Measurements from ENCODE around the gene IQGAP2.
A peak's percentile ranks its signal among the peaks of the same experiment; 100 is the strongest.

IQGAP2 gene

DNA sequence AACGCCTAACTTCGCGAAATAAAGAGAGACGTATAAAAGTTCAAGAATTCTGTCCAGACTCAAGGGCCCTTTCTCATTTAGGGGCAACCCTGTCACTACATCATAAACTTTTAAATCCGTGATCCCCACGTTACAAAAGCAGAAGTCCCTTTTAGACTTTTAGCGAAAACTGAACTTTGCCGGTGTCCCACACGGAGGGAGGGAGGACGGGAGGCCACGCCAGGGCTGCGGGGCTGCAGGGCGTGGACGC, 312.3 kb downstream of the IQGAP2 start:
- TF ChIP-seq, protein P1, sequence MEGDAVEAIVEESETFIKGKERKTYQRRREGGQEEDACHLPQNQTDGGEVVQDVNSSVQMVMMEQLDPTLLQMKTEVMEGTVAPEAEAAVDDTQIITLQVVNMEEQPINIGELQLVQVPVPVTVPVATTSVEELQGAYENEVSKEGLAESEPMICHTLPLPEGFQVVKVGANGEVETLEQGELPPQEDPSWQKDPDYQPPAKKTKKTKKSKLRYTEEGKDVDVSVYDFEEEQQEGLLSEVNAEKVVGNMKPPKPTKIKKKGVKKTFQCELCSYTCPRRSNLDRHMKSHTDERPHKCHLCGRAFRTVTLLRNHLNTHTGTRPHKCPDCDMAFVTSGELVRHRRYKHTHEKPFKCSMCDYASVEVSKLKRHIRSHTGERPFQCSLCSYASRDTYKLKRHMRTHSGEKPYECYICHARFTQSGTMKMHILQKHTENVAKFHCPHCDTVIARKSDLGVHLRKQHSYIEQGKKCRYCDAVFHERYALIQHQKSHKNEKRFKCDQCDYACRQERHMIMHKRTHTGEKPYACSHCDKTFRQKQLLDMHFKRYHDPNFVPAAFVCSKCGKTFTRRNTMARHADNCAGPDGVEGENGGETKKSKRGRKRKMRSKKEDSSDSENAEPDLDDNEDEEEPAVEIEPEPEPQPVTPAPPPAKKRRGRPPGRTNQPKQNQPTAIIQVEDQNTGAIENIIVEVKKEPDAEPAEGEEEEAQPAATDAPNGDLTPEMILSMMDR (IDR thresholded peaks at IDR 0.05; ENCODE audit: low read depth, low read length, missing control alignments) = no peak
- in situ Hi-C loops (cut with HindIII; ENCODE audit: low sequenced_read_pairs) = no loop called here
- no peak for DNase-seq (ENCODE audit: low read depth)
- H3K4me3 ChIP-seq (ENCODE audit: low read depth, low read length) = peak overlapping the region; percentile 97

DNA sequence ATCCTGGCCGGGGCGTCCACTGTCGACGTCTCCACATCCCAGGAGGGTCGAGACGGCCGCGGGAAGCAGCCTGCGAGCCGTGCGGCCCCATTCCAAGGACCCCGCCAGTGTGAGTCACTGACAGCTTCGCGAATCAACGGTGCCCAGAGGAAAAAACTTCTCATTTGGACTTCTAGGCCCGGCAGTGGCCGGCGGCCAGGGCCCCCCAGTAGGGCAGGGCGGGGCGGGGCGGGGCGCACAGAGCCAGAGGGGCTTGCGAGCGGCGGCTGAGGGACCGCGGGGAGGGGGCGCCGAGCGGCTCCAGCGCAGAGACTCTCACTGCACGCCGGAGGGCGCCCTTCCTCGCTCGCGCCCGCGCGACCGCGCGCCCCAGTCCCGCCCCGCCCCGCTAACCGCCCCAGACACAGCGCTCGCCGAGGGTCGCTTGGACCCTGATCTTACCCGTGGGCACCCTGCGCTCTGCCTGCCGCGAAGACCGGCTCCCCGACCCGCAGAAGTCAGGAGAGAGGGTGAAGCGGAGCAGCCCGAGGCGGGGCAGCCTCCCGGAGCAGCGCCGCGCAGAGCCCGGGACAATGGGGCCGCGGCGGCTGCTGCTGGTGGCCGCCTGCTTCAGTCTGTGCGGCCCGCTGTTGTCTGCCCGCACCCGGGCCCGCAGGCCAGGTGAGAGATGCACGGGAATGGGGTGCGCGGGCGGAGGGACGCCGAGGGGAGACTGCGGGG, 312.8 kb downstream of the IQGAP2 start, which contains the start of gene F2R:
Gene F2R (plus strand): TSS at position 391 of the 720 bp plus-strand sequence. CDS start 182 bp downstream, at position 573.
- in situ Hi-C loops (cut with HindIII; ENCODE audit: low sequenced_read_pairs) = no loop called here
- DNase-seq (ENCODE audit: low read depth) = peak; percentile 64
- TF ChIP-seq, protein P1 (IDR thresholded peaks at IDR 0.05; ENCODE audit: low read depth, low read length, missing control alignments) = peak; percentile 32
- peak within 1 kb of the TSS; percentile 97 for H3K4me3 ChIP-seq (ENCODE audit: low read depth, low read length)

DNA sequence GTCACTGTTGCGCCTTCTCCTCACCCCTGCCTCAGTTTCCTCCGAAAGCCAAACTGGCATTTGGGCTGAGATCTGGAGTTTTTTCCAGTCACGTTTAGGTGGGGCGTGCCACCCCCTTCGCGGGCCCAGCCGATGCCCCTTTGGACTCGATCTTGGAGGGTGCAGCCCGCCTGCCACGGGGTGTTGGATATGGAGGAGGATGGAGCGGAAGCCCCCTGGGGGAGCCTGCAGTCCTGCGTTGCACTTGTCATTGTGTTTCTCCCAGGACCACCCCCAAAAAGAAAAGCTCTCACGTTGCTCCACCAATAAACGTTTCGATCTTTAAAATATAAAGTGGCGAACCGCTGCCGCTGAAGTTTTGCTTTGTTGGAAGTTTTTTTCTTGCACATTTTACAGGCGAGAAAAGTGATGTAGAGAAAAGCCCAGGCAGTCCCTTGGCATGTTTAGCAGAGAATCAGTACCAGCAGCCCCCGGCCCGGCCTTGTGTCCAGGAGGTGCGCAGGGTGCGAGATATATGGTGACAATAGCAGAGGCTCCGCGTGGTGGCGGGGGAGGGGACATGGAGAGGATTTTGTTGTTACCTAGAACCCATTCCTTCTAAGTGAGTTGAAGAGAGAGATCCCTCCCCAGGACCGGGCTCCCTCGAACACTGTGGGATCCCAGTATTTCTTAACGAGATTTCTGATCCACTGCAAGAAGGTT, 313.5 kb downstream of the IQGAP2 start:
- H3K4me3 ChIP-seq (ENCODE audit: low read depth, low read length) = peak overlapping the region; percentile 97
- in situ Hi-C loops (cut with HindIII; ENCODE audit: low sequenced_read_pairs) = no loop called here
- TF ChIP-seq, protein P1 (IDR thresholded peaks at IDR 0.05; ENCODE audit: low read depth, low read length, missing control alignments) = no peak
- no peak for DNase-seq (ENCODE audit: low read depth)

DNA sequence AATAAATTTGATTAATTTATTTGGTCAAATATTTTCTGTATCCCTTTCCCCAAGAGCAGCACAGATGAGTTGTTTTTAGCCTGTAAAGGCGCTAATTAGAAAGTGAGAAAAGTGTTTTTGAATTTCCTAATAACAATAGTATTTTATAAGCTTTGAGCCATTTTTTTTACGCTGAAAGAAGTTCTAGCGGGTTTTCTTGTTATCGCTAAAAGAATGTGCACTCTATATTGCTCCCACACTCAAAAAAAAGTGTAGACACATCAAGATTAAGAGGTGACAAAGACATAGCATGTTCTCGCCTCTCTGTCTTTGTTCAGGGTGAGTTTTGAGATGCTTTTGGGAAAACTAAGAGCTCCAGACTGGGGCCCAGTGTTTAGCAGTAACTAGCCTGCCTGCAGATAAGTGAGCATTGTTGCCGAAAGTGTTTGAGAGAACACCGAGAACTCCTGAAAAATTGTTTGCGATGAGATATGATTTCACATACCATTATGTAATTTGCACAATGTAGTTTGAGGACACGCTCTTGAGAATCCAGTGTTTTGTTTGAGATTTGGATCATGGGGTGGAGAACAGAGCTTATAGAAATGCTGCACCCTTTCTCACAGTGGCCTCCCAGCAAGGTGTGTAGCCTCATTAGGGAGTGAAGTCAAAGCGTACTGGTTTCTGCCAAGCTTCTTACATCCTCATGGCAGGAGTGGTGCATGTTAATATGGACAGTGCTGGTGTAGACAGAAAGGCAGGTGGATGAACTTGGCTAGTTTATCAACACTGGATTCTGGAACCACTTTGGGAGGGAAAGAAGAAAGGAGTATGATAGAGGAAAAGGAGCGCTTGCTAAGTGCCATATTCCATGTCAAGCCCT, 314.4 kb downstream of the IQGAP2 start:
- H3K4me3 ChIP-seq (ENCODE audit: low read depth, low read length) = peak overlapping the region; percentile 97
- DNase-seq (ENCODE audit: low read depth) = no peak
- in situ Hi-C loops (cut with HindIII; ENCODE audit: low sequenced_read_pairs) = no loop called here
- TF ChIP-seq, protein P1 (IDR thresholded peaks at IDR 0.05; ENCODE audit: low read depth, low read length, missing control alignments) = no peak

DNA sequence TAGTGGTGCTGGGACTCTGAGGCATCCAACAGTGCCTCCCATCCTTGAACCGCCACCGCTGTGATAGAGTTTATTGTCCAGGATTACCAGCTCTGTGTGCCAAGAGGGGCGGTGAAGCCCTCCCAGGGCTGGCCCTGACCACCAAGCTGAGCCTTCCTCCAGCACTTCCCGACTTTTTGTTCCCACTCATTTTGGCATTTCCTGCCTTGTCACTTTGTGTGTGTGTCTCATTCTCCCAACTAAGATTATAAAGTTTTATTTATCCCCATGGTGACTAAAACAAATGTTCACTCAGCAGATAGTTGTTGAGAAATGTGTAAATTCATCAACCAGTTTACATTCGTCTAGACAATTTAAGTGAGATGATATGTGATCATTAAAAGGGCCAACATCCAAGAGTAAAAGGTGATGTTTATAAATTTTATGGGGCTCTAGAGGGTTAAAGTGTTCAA, 315.3 kb downstream of the IQGAP2 start:
- DNase-seq (ENCODE audit: low read depth) = no peak
- TF ChIP-seq, protein P1 (IDR thresholded peaks at IDR 0.05; ENCODE audit: low read depth, low read length, missing control alignments) = no peak
- in situ Hi-C loops (cut with HindIII; ENCODE audit: low sequenced_read_pairs) = no loop called here
- peak overlapping the region; percentile 97 for H3K4me3 ChIP-seq (ENCODE audit: low read depth, low read length)

DNA sequence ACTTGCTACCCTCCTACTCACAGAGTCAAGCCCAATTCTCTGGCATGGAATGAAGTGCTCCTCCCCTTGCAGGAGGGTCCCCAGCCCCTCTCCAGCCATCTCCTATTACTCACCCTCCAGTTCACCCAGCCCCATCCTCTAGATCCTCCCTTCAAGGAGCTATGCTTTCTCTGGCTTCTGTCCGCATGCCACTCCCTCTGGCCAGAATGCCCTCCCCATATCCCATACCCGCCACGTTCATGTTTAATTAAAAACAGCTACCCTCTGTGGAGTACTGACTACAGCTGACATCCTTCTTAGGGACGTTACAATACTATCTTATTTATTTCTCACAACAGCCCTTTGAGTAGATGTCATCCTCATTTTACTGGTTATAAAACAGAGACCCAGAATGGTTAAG, 315.8 kb downstream of the IQGAP2 start:
- in situ Hi-C loops (cut with HindIII; ENCODE audit: low sequenced_read_pairs) = no loop called here
- TF ChIP-seq, protein P1 (IDR thresholded peaks at IDR 0.05; ENCODE audit: low read depth, low read length, missing control alignments) = no peak
- H3K4me3 ChIP-seq (ENCODE audit: low read depth, low read length) = peak overlapping the region; percentile 97
- no peak for DNase-seq (ENCODE audit: low read depth)

Data from astrocyte of the cerebellum (primary cell).